T-cell (primary cell): ENCODE data around the gene COL13A1. TPM values are rescaled to one million over a fixed set of nuclear protein-coding genes. Genes with fewer than 3 reads are reported as not detected.
A peak's percentile ranks its signal among the peaks of the same experiment; 100 is the strongest.

Experiments used
- ATAC-seq, 4 experiments: fragments of 200-7000 bp in 3 of 4; fragments of 150-1000 bp in 1 of 4; cut with Tn5 transposase; replicated peaks in 1 of 4; 1 replicate in 3 of 4; 2 replicates in 1 of 4; pipeline ENCODE4 v1.10.0; 2021; ENCODE audit warnings: moderate library complexity in 3 of 4, mild to moderate bottlenecking in 2 of 4, moderate number of reproducible peaks in 1 of 4
- CTCF ChIA-PET, 2 donors: fragments of 300-600 bp; sonication (Branson Sonifier 250); formaldehyde crosslinking; loops; one replicate each; lab custom pipeline; 2022; ENCODE audit warnings: antibody characterized with exemption in 2 of 2; lab: Charles Lee
- POLR2A ChIA-PET, 2 donors: fragments of 300-600 bp; sonication (Branson Sonifier 250); formaldehyde crosslinking; loops; one replicate each; lab custom pipeline; 2022; ENCODE audit warnings: antibody characterized with exemption in 2 of 2; lab: Charles Lee
- DNase-seq, 35 experiments: peaks; one replicate each; pipeline versions ENCODE4 v3.0.0 to v3.0.0-alpha.2; 2013 to 2023
- H3K27ac ChIP-seq: one replicate; pipeline ENCODE4 v1.5.1; 2013; ENCODE audit warnings: low read length
- H3K27me3 ChIP-seq, 2 experiments: replicated peaks in 1 of 2; 1 replicate in 1 of 2; 2 replicates in 1 of 2; pipeline versions ENCODE4 v1.6.1 to v1.7.0; 2013; ENCODE audit warnings: low read length in 1 of 2, mixed read lengths in 1 of 2; ENCODE audit not compliant: control insufficient read depth in 2 of 2, insufficient read depth in 2 of 2; ENCODE audit errors: extremely low read depth in 1 of 2
- H3K36me3 ChIP-seq, 2 donors: 1 replicate in 1 of 2; 2 replicates in 1 of 2; pipeline versions ENCODE4 v1.6.1 to v1.7.0; 2013; ENCODE audit warnings: low read length in 1 of 2; ENCODE audit not compliant: control insufficient read depth in 2 of 2, insufficient read depth in 1 of 2; ENCODE audit errors: extremely low read depth in 1 of 2
- H3K4me1 ChIP-seq, 2 experiments: 1 replicate in 1 of 2; 2 replicates in 1 of 2; pipeline versions ENCODE4 v1.6.1 to v1.7.0; 2013; ENCODE audit warnings: low read length in 2 of 2, mixed read lengths in 1 of 2; ENCODE audit not compliant: insufficient read depth in 2 of 2, control insufficient read depth in 1 of 2; ENCODE audit errors: extremely low read depth in 1 of 2
- H3K4me3 ChIP-seq, 2 donors: 1 replicate in 1 of 2; 2 replicates in 1 of 2; pipeline versions ENCODE4 v1.5.1 to v1.7.0; 2013; ENCODE audit warnings: mild to moderate bottlenecking in 2 of 2, low read length in 1 of 2, moderate library complexity in 1 of 2; ENCODE audit not compliant: control insufficient read depth in 1 of 2; ENCODE audit errors: extremely low read depth in 1 of 2
- H3K9me3 ChIP-seq: 2 replicates; pipeline ENCODE4 v1.7.0; 2013
- H3K27ac Mint-ChIP-seq, 2 donors: one replicate each; pipeline ENCODE4 v1.8.0; 2020 to 2021; ENCODE audit warnings: mild to moderate bottlenecking in 2 of 2, mixed read lengths in 2 of 2
- H3K27me3 Mint-ChIP-seq, 2 donors: one replicate each; pipeline ENCODE4 v1.8.0; 2021 to 2022; ENCODE audit warnings: mixed read lengths in 2 of 2
- H3K36me3 Mint-ChIP-seq: one replicate; pipeline ENCODE4 v1.8.0; 2021; ENCODE audit warnings: mixed read lengths
- H3K4me1 Mint-ChIP-seq, 3 donors: one replicate each; pipeline ENCODE4 v1.8.0; 2020 to 2022; ENCODE audit warnings: mixed read lengths in 3 of 3, mild to moderate bottlenecking in 1 of 3
- H3K4me3 Mint-ChIP-seq, 3 donors: one replicate each; pipeline ENCODE4 v1.8.0; 2020 to 2022; ENCODE audit warnings: mild to moderate bottlenecking in 3 of 3, mixed read lengths in 3 of 3, moderate library complexity in 3 of 3
- H3K9me3 Mint-ChIP-seq, 3 donors: one replicate each; pipeline ENCODE4 v1.8.0; 2020 to 2022; ENCODE audit warnings: mixed read lengths in 3 of 3
- WGBS: methylation state at CpG from one replicate; pipeline ENCODE4 v1.1.5; 2013; ENCODE audit warnings: missing lambda C conversion rate; ENCODE audit not compliant: insufficient coverage; 5-methylcytosine and 5-hydroxymethylcytosine counted together
- total RNA-seq, 35 experiments: library from RNA in 6 of 35; stranded (reverse) in 6 of 35; fragments of 120-200 nt in 1 of 35; gene quantifications; one replicate each; pipeline versions ENCODE4 v1.2.1 to v1.2.4 and lab custom pipeline; 2013 to 2026

Gene COL13A1
- total RNA-seq, 5 donors from 2014 or later (not counting 1 experiment from before 2014, with no cell fraction given), result 0.09 TPM; not detected in 4

- no peaks in the 10 kb centered on the region for H3K9me3 ChIP-seq
- Mint-ChIP-seq H3K27ac (no peak overlapping the region), H3K27me3 (peaks cover 0 to 3% of the 10 kb centered on the region in 2 donors), H3K36me3 (no peaks in the 10 kb centered on the region), H3K9me3 (no peaks in the 10 kb centered on the region), H3K4me1 (no peaks in the 10 kb centered on the region), H3K4me3 (no peak overlapping the region)
- ChIA-PET POLR2A (no interaction called here), CTCF (no interaction called here)
- no peak overlapping the region for H3K27ac ChIP-seq
- H3K4me1 ChIP-seq, result no peaks in the 10 kb centered on the region
- H3K4me3 ChIP-seq, result no peak overlapping the region
- H3K36me3 ChIP-seq, result no peaks in the 10 kb centered on the region
- H3K27me3 ChIP-seq, result peaks cover 0 to 18% of the 10 kb centered on the region in 2 experiments
- DNase-seq, result no peak
- WGBS, result 67% methylated on average over 2 of the region's 2 CpGs
- ATAC-seq, result no peak
Observed at GRCh38 chr10:69872323-69872722, 70.6 kb downstream of the COL13A1 start.

GRCh38 chr10:69873135-69873639 is 71.5 kb downstream of the COL13A1 start:
- Histone ChIP-seq H3K27ac (no peak overlapping the region), H3K36me3 (no peaks in the 10 kb centered on the region), H3K9me3 (no peaks in the 10 kb centered on the region), H3K4me3 (no peak overlapping the region), H3K4me1 (no peaks in the 10 kb centered on the region), H3K27me3 (peaks cover 0 to 18% of the 10 kb centered on the region in 2 experiments)
- WGBS, result no CpG with 5 or more reads among the region's 4 CpGs
- no peak for ATAC-seq
- Mint-ChIP-seq H3K4me1 (no peaks in the 10 kb centered on the region), H3K27ac (no peak overlapping the region), H3K36me3 (no peaks in the 10 kb centered on the region), H3K9me3 (no peaks in the 10 kb centered on the region), H3K27me3 (peaks cover 0 to 2% of the 10 kb centered on the region in 2 donors), H3K4me3 (no peak overlapping the region)
- CTCF ChIA-PET, result no interaction called here
- POLR2A ChIA-PET, result no interaction called here
- no peak for DNase-seq

GRCh38 chr10:69874449-69874848 is 72.7 kb downstream of the COL13A1 start:
- DNase-seq (no peak), ATAC-seq (peak in 1 of 4 experiments; percentile 16)
- no peaks in the 10 kb centered on the region for H3K36me3 Mint-ChIP-seq
- no peaks in the 10 kb centered on the region for H3K4me1 Mint-ChIP-seq
- H3K4me3 ChIP-seq, result no peak overlapping the region
- no peaks in the 10 kb centered on the region for H3K9me3 ChIP-seq
- no peak overlapping the region for H3K4me3 Mint-ChIP-seq
- WGBS, result 70% methylated on average over 4 of the region's 6 CpGs
- H3K27me3 ChIP-seq, result peaks cover 0 to 18% of the 10 kb centered on the region in 2 experiments
- H3K36me3 ChIP-seq, result no peaks in the 10 kb centered on the region
- ChIA-PET POLR2A (no interaction called here), CTCF (no interaction called here)
- no peak overlapping the region for H3K27ac Mint-ChIP-seq
- no peak overlapping the region for H3K27ac ChIP-seq
- no peaks in the 10 kb centered on the region for H3K4me1 ChIP-seq
- peaks cover 0 to 3% of the 10 kb centered on the region in 2 donors for H3K27me3 Mint-ChIP-seq
- no peaks in the 10 kb centered on the region for H3K9me3 Mint-ChIP-seq

- no peaks in the 10 kb centered on the region for H3K36me3 Mint-ChIP-seq
- no peak for ATAC-seq
- no peak overlapping the region for H3K27ac Mint-ChIP-seq
- ChIA-PET POLR2A (no interaction called here), CTCF (no interaction called here)
- Histone ChIP-seq H3K27me3 (peaks cover 0 to 33% of the 10 kb centered on the region in 2 experiments), H3K36me3 (no peaks in the 10 kb centered on the region), H3K4me3 (no peak overlapping the region), H3K4me1 (no peaks in the 10 kb centered on the region), H3K27ac (no peak overlapping the region), H3K9me3 (no peaks in the 10 kb centered on the region)
- H3K4me3 Mint-ChIP-seq, result no peak overlapping the region
- peaks cover 8 to 9% of the 10 kb centered on the region in 2 donors for H3K27me3 Mint-ChIP-seq
- H3K4me1 Mint-ChIP-seq, result no peaks in the 10 kb centered on the region
- WGBS, result 86% methylated on average over 4 of the region's 4 CpGs
- no peak for DNase-seq
- no peaks in the 10 kb centered on the region for H3K9me3 Mint-ChIP-seq
Observed at GRCh38 chr10:69875856-69876255, 74.2 kb downstream of the COL13A1 start.

- ChIA-PET CTCF (no interaction called here), POLR2A (no interaction called here)
- ATAC-seq, result no peak
Observed at GRCh38 chr10:69876286-69876685, 74.6 kb downstream of the COL13A1 start.

GRCh38 chr10:69876931-69877330 is 75.2 kb downstream of the COL13A1 start:
- Histone ChIP-seq H3K27me3 (peaks cover 0 to 40% of the 10 kb centered on the region in 2 experiments), H3K36me3 (no peaks in the 10 kb centered on the region), H3K4me3 (no peak overlapping the region), H3K4me1 (no peaks in the 10 kb centered on the region), H3K9me3 (no peaks in the 10 kb centered on the region), H3K27ac (no peak overlapping the region)
- no peak for DNase-seq
- no peak overlapping the region for H3K27ac Mint-ChIP-seq
- H3K4me1 Mint-ChIP-seq, result no peaks in the 10 kb centered on the region
- H3K36me3 Mint-ChIP-seq, result no peaks in the 10 kb centered on the region
- ChIA-PET POLR2A (no interaction called here), CTCF (no interaction called here)
- H3K4me3 Mint-ChIP-seq, result no peak overlapping the region
- peaks cover 14 to 18% of the 10 kb centered on the region in 2 donors for H3K27me3 Mint-ChIP-seq
- H3K9me3 Mint-ChIP-seq, result no peaks in the 10 kb centered on the region
- no peak for ATAC-seq
- 0% methylated on average over 1 of the region's 3 CpGs for WGBS

More at GRCh38 chr10:69876286-69876685, 74.6 kb downstream of the COL13A1 start:
- Mint-ChIP-seq H3K4me1 (no peaks in the 10 kb centered on the region), H3K36me3 (no peaks in the 10 kb centered on the region), H3K9me3 (no peaks in the 10 kb centered on the region), H3K4me3 (no peak overlapping the region), H3K27ac (no peak overlapping the region), H3K27me3 (peaks cover 11 to 12% of the 10 kb centered on the region in 2 donors)
- Histone ChIP-seq H3K9me3 (no peaks in the 10 kb centered on the region), H3K27me3 (peaks cover 0 to 37% of the 10 kb centered on the region in 2 experiments), H3K36me3 (no peaks in the 10 kb centered on the region), H3K4me1 (no peaks in the 10 kb centered on the region), H3K27ac (no peak overlapping the region), H3K4me3 (no peak overlapping the region)
- no peak for DNase-seq
- 82% methylated on average over 8 of the region's 8 CpGs for WGBS

GRCh38 chr10:69878038-69878437 is 76.3 kb downstream of the COL13A1 start:
- Mint-ChIP-seq H3K27me3 (peaks cover 14 to 18% of the 10 kb centered on the region in 2 donors), H3K4me1 (no peaks in the 10 kb centered on the region), H3K36me3 (no peaks in the 10 kb centered on the region), H3K27ac (no peak overlapping the region), H3K4me3 (no peak overlapping the region), H3K9me3 (no peaks in the 10 kb centered on the region)
- Histone ChIP-seq H3K4me3 (no peak overlapping the region), H3K36me3 (no peaks in the 10 kb centered on the region), H3K4me1 (no peaks in the 10 kb centered on the region), H3K27ac (no peak overlapping the region), H3K9me3 (no peaks in the 10 kb centered on the region), H3K27me3 (peaks cover 0 to 38% of the 10 kb centered on the region in 2 experiments)
- POLR2A ChIA-PET, result no interaction called here
- 83% methylated on average over 9 of the region's 10 CpGs for WGBS
- DNase-seq (no peak), ATAC-seq (no peak)
- CTCF ChIA-PET, result no interaction called here
